Right atrium auricular region (tissue), 2 donors: ENCODE measurements around the gene AP2A1. TPM values are rescaled to one million over a fixed set of nuclear protein-coding genes. Genes with fewer than 3 reads are reported as not detected.

ENCODE experiments used
- DNase-seq: peaks from one replicate; pipeline ENCODE4 v3.0.0-alpha.2; 2019; ENCODE audit warnings: low spot score
- H3K27ac ChIP-seq, 2 donors: fragments of 200-600 bp; sonication (generic); 1 replicate in 1 of 2; 2 replicates in 1 of 2; pipeline ENCODE4 v1.5.1; 2016 to 2019
- H3K27me3 ChIP-seq, 2 donors: fragments of 200-600 bp; sonication (generic); one replicate each; pipeline versions ENCODE4 v1.5.1 to v1.6.0; 2017 to 2019
- H3K36me3 ChIP-seq: fragments of 200-600 bp; sonication (generic); one replicate; pipeline ENCODE4 v1.5.1; 2016
- H3K4me1 ChIP-seq, 2 donors: fragments of 200-600 bp; sonication (generic); one replicate each; pipeline versions ENCODE4 v1.5.1 to v1.6.0; 2017 to 2019
- H3K4me3 ChIP-seq, 2 donors: fragments of 200-600 bp; sonication (generic); 1 replicate in 1 of 2; 2 replicates in 1 of 2; pipeline ENCODE4 v1.5.1; 2017 to 2019; ENCODE audit warnings: mild to moderate bottlenecking in 1 of 2, moderate library complexity in 1 of 2
- H3K9me3 ChIP-seq, 2 donors: fragments of 200-600 bp; sonication (generic); one replicate each; pipeline ENCODE4 v1.5.1; 2019
- total RNA-seq, 2 donors: library from RNA; depleted of rRNA; stranded (reverse); fragments of >200 nt; gene quantifications; one replicate each; pipeline ENCODE4 v1.1.0, GENCODE V29; 2016
- TF ChIP-seq, protein P1 (sequence below), 2 donors: fragments of 200-600 bp; sonication (generic); IDR thresholded peaks; one replicate each; pipeline ENCODE4 v1.5.1; 2019; ENCODE audit warnings: antibody characterized with exemption in 2 of 2

AP2A1 gene
- total RNA-seq, 2 donors from 2014 or later = 72.5 to 97.3 TPM

DNA sequence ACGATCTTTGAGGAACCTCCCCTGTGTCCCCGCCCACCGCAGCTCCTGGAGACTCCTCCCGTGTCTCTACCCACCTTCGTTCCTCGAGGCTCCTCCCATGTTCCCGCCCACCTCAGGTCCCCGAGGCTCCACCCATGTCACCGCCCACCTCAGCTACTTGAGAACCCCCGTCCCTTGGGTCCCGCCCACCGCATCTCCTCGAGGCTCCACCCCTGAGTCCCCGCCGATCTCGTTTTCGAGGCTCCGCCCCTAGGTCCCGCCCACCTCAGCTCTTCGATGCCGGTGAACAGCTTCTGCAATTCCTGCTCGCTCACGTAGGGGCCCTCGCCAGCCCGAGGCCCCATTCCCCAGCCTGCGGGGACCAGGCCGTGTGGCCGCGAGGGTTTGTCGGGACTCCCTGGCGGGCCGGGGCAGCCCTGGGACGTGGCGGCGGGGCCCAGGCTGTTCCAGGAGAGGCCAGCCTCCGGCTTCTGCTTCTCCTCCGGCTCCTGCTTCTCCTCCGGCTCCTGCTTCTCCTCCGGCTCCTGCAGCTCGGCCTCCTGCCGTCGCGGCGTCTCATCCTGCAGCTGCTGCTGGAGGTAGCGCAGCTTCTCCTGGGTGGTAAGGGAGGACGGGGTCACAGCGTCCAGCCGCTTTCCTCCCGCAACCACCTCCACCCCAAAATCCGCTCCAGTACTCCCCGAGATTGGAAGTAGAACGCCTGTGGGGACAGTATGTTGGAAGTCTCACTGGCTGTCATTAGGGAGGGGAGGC, 20.4 kb upstream of the AP2A1 start:
- H3K4me1 ChIP-seq = no peaks in the 10 kb centered on the region
- TF ChIP-seq, protein P1, sequence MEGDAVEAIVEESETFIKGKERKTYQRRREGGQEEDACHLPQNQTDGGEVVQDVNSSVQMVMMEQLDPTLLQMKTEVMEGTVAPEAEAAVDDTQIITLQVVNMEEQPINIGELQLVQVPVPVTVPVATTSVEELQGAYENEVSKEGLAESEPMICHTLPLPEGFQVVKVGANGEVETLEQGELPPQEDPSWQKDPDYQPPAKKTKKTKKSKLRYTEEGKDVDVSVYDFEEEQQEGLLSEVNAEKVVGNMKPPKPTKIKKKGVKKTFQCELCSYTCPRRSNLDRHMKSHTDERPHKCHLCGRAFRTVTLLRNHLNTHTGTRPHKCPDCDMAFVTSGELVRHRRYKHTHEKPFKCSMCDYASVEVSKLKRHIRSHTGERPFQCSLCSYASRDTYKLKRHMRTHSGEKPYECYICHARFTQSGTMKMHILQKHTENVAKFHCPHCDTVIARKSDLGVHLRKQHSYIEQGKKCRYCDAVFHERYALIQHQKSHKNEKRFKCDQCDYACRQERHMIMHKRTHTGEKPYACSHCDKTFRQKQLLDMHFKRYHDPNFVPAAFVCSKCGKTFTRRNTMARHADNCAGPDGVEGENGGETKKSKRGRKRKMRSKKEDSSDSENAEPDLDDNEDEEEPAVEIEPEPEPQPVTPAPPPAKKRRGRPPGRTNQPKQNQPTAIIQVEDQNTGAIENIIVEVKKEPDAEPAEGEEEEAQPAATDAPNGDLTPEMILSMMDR (IDR thresholded peaks at IDR 0.05) = no peak
- DNase-seq = no peak
- no peaks in the 10 kb centered on the region for H3K36me3 ChIP-seq
- H3K9me3 ChIP-seq = no peaks in the 10 kb centered on the region
- H3K4me3 ChIP-seq = no peak overlapping the region
- H3K27ac ChIP-seq = no peak overlapping the region
- no peaks in the 10 kb centered on the region for H3K27me3 ChIP-seq

GRCh38 chr19:49749055-49749716, 17.6 kb upstream of the AP2A1 start:
- Histone ChIP-seq H3K4me3 (no peak overlapping the region), H3K27ac (no peak overlapping the region), H3K9me3 (no peaks in the 10 kb centered on the region), H3K4me1 (no peaks in the 10 kb centered on the region), H3K27me3 (no peaks in the 10 kb centered on the region), H3K36me3 (no peaks in the 10 kb centered on the region)
- TF ChIP-seq, protein P1 (IDR thresholded peaks at IDR 0.05) = no peak
- DNase-seq = no peak

- no peak for DNase-seq
- no peak overlapping the region for H3K4me3 ChIP-seq
- no peaks in the 10 kb centered on the region for H3K36me3 ChIP-seq
- H3K4me1 ChIP-seq = no peaks in the 10 kb centered on the region
- no peaks in the 10 kb centered on the region for H3K9me3 ChIP-seq
- TF ChIP-seq, protein P1 (IDR thresholded peaks at IDR 0.05) = no peak
- no peaks in the 10 kb centered on the region for H3K27me3 ChIP-seq
- H3K27ac ChIP-seq = no peak overlapping the region
These were observed 17.0 kb upstream of the AP2A1 start for GRCh38 chr19:49749771-49750170.

GRCh38 chr19:49752701-49753100, 14.1 kb upstream of the AP2A1 start:
- H3K36me3 ChIP-seq = no peaks in the 10 kb centered on the region
- no peaks in the 10 kb centered on the region for H3K27me3 ChIP-seq
- H3K27ac ChIP-seq = no peak overlapping the region
- H3K9me3 ChIP-seq = peaks cover 0 to 10% of the 10 kb centered on the region in 2 donors
- H3K4me3 ChIP-seq = no peak overlapping the region
- TF ChIP-seq, protein P1 (IDR thresholded peaks at IDR 0.05) = no peak
- DNase-seq = no peak
- H3K4me1 ChIP-seq = no peaks in the 10 kb centered on the region

GRCh38 chr19:49755956-49756355, 10.8 kb upstream of the AP2A1 start:
- TF ChIP-seq, protein P1 (IDR thresholded peaks at IDR 0.05) = no peak
- no peak overlapping the region for H3K4me3 ChIP-seq
- H3K4me1 ChIP-seq = no peaks in the 10 kb centered on the region
- no peaks in the 10 kb centered on the region for H3K36me3 ChIP-seq
- H3K27ac ChIP-seq = no peak overlapping the region
- H3K27me3 ChIP-seq = no peaks in the 10 kb centered on the region
- peaks cover 0 to 10% of the 10 kb centered on the region in 2 donors for H3K9me3 ChIP-seq
- DNase-seq = no peak
